NCI-H82 treated with DMSO at 0.1 percent for 48 hours (cell line): ENCODE data around the gene KITLG.
"Not testable (repeated sequence)": the region's sequence is repeated elsewhere in the genome, so short reads cannot be mapped to it uniquely, and the experiment has no call there.

ENCODE experiments used
- DNase-seq: peaks from one replicate; lab custom pipeline; 2025; ENCODE audit not compliant: unreplicated experiment; lab: John Stamatoyannopoulos, UW

The KITLG gene, protein sequence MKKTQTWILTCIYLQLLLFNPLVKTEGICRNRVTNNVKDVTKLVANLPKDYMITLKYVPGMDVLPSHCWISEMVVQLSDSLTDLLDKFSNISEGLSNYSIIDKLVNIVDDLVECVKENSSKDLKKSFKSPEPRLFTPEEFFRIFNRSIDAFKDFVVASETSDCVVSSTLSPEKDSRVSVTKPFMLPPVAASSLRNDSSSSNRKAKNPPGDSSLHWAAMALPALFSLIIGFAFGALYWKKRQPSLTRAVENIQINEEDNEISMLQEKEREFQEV

DNA sequence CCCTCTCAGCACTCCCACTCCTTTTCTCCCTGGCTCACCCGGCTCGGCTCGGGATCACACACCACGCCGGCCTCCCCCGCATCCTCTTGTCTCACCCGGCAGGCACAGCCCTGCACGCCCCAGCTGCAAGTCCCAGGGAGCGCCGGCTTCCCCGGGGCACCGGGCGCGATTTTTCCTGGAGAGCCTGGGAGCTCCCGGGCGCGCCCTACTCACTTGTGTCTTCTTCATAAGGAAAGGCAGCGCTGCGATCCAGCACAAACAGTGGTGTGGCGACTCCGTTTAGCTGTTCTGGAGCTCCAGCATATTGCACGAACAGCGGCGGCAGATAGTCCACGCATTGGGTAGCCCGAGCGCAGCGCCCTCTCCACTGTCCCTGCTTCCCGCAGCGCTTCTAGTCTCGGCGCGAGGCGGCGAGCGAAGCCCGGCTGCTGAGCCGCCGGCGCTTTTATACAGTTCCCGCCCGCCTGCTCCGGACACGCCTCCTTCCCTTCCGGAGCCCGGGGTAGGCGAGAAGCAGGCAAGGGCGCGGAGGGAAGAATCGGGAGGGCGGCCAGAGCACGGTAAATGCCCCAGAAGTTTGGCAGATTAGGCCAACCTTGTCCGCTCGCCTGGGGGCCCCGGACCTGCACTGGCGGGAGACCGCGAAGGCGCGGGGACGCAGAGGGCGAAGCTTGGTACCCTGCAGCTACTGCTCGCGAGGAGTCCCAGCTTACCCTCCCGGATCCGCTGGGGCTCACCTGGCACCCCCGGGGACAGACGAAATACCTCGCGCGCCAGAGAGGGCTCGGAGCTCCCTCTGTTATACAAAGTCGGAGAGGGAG lies at the start of gene KITLG:
Gene KITLG, minus strand, starts transcription at position 421 of the 821 bp plus-strand sequence. Its CDS starts 193 bp downstream, at position 228.
- peak; percentile 35 for DNase-seq

DNA sequence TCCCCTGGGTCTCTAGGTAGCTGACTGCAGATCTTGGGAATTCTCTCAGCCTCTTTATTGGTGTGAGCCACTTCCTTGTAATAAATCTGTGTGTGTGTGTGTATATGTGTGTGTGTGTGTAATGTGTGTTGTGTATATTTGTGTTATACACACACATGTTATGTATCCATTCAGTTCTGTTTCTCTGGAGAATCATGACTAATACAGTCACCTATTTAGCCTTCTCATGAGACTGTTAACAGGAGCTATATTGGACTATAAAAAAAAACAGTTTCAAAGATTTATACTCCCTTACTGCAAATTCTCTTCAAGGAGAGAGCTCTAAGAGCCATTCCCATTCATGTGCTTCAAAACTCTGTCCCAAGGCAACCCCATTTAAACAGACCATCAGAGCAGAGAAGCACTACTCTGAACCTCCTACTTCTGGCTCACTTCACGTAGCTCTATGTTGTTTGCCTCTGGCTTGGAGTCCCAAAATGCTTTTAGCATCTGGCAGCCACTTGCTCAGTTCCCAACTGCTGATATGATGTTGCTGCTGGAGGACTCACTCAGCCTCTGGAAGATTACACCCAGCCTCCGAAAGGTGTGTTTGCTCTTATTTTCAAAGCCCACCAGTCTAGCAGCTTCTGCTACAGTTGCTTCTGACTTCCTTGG lies 48.7 kb upstream of the KITLG start:
- DNase-seq = no peak

DNA sequence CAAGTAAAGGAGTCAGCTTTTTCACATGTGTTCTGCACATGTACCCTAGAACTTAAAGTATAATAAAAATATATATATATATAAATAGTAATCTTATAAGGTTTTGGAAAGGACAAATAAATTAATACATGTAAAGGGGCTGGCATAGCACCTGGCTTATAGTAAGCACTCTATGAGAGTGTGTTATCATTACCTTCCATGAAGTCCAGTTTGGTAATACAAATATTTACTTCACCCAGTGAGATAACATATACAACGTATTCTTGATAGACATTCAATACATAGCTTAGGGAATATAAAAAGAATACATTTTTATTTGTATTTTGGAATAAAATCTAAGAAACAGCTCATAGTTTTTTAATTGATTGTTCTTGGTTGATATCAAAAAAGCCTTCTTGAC lies 47.8 kb upstream of the KITLG start:
- not testable (repeated sequence) for DNase-seq

DNA sequence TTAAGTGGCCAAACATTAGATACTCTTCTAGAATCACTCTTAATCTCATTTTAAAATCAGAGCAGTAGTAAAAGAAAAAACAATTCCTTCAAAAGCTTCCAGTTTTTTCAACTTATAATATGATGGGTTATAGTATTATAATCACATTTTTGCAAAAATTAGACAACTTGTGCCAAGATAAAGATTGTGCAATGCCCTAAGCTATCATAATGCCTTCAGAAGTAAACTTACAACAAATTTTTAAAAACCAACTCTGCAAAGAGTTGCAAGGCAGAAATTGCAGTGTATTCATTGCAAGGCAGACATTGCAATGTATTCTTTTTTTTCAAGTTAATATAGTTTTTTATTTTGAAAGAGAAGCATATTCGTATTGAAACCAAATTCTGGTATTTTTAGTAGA lies 47.2 kb upstream of the KITLG start:
- no peak for DNase-seq

DNA sequence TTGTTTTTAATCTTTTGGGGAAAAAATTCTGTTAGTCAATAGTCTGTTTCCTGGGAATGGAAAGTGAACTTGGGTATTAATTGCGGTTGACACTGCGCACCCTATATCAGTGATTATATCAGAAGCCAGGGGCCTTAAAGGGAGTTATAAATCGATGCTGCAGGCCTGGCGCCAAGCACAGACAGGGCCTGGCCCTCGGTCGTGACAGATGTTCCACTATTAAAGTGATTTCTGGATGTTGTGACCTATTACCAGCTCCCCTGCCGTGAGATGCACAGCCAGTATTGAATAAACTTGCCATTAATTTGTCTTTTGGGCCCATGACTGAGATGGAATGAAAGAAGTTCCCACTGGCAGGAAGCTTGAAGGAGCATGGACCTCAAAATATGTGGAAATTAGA lies 45.1 kb upstream of the KITLG start:
- peak; percentile 22 for DNase-seq

DNA sequence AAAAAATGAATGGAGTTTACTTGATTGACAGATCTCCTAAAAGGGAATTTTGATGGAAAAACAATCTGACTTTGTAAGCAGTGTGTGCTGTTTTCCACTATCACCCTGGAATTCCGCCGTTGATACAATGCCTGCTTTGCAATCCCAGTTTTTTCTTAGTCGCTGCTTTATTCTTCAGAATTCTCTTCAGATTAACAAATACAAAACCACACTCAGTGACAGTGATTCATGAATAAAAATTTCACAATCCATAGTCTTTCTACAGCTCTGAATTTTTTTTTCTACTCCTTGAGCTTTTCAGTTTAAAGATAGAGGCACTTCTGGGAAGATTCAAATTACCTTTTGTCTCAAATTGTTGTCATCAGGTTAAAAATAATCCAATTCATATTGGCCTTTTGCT lies 44.6 kb upstream of the KITLG start:
- no peak for DNase-seq

DNA sequence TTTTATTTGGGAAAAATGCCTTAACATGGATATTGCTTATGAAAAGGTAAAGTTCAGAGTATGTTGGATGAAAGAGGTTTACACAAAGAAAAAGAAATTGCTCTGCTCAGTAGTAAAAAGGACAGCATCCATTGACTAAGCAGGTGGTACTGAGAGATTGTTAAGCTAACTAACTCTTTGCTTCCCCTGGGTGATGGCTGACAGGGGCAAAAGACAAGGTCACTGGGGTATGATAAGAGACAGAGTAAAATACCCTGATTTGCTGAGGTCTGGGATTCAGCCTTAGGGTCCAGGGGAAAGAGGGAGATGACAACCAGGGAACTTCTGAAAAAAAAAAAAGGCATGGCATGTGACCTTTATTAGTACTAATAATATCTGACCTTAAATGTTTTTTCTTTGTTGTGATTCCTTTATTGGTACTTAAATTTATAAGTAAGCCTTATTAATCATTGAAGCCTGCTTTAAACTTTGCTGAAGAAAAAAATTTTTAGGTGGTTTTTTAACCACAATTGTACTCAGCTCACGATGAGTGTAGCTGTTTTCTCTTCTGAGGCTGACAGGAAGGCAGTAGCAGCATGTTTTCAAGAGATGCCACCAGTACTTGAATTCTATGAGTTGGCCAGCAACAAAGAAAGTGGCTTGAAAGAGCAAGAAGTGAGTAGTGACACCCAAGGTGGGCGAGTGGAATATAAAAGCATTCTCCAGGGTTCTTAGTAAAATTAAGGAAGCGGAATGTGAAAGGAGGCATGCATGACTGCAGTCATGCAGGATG lies 43.7 kb upstream of the KITLG start:
- no peak for DNase-seq

DNA sequence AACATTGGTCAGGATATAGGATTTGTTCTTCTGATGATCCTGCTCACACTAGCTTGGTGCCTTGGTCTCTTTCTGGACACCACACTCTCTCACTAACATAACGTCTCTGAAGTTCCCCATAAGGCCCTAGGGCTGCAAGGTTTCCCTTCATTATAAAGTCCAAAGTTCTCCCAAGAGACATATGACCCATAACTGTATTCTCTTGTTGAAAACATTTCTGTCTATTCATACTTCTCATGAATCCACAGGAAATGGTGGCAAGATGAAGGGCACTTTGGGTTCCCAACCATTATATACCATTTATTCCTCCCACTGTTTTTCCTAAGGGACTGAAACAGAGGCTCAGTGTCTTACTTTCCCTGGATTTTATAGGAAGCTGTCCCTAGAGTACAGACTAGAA lies 37.1 kb upstream of the KITLG start:
- DNase-seq = no peak

DNA sequence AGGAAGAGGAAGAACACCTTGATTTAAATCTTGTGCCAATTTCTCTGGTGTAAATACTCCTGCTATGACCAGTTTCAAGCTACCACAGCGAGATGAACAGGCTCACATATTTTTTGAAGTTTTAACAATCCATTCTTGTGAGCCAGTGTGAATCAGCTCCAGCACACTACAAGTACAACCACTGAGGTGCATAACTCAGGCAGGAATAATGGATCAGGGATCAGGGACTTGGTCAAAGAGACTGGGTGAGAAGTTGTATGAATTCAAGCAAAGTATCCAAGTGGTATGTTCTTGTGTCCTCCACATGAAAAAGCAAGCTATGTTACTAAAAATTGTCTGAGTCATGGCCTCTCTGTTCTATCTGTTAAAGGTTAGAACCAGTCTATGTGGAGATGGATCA lies 35.2 kb upstream of the KITLG start:
- no peak for DNase-seq

DNA sequence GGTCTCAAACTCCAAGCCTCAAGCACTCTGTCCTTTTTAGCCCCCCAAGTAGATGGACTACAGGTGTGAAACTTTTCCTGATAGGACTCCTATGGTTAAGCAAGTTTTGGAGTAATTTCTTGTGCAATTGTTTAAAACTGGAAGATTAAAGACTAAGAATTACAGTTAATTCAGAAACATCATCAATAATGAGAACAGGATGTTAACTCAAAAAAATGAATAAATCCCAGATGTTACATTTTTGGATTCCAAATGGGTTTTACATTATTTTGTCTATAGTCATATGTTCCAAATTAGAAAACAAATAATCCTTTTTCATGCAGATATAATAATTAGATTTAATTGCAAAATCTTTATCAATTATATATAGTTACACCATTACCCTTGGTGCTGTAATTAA lies 24.4 kb upstream of the KITLG start:
- DNase-seq = no peak

DNA sequence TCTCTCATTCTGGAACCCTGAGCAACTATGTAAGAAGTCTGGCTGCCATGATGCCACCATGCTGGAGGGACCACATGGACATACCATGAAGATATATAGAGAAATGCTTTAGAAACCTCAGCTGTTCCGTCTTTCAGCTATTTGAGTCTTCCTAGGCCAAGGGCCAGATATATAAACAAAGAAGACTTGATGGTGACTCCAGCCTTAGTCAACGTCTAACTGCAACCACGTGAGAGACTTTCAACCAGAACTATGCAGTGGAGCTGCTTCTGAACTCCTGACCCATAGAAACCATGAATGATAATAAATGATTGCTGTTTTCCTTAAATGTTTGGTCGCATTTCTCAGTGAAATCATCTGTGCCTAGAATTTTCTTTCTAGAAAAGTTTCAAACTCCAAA lies 20.0 kb upstream of the KITLG start:
- DNase-seq = no peak

DNA sequence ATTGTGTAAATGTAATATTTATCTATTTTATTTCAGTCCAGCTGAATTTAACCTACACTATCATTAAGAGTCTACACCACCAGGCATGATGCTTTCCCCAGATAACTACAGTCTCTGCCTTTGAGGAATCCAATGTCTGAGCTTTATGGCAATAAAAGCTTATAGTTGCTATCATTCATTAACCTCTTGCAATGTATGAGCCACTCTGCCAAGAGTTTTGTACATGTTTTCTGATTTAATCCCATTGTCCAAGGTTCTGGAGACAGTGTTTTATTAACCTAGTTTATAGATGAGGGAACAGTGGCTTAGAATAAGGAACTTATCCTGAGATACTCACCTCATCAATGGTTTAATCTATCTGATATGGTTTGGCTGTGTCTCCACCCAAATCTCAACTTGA lies 17.1 kb upstream of the KITLG start:
- DNase-seq = no peak

DNA sequence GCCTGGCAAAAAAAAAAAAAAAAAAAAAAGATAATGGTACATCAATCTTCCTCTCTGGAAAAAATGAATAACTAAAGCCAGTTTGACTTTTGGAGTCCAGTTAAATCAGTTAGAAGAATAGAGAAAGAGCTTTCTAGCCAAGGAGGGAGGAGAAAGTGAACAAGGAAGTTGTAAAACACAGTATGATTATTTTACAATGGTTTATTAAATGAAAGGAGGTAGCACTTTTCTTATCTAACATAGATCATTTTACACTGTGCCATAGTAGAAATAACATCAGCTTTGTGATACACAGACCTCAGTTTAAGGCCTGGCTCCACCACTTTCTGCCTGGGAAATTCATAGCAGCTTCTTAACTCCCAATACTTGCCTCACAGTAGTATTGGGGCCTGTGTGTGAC lies 15.4 kb upstream of the KITLG start:
- no peak for DNase-seq

DNA sequence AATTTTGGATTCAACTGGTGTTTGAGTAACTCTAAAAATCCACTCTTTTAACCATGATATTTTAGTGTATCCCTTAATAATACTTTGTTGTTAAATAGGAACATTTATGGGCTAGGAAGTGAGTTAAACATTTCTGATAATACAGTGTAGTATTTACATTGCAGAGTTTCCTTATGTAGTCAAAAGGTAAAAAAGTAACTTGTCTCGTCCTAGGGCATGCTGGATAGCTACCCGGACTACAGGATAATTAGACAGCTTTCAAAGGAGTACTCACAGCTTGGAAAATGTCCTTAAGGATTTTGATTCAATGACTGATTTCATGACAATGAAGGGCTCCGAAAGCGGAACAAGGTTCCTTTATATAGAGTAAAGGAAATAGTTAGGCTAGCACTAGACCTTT lies 14.5 kb upstream of the KITLG start:
- no peak for DNase-seq

DNA sequence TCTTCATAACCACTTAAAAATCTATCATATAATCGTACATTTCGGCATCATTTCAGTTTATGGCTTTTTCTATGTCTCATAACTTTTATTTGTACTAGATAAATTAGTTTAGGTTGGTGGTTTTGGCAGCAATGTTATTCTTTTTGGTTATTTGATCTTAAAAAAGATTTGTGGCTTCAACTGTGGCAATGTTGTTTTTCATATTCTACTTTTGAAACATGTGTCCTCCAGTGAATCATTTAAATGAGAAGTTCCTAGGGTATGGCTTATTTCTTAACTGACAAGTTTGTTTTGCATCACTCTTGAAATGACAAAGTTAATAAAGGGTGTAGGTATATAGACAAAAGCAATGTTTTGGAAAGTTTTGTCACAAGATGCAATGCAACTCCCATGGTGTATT lies 11.1 kb upstream of the KITLG start:
- no peak for DNase-seq

DNA sequence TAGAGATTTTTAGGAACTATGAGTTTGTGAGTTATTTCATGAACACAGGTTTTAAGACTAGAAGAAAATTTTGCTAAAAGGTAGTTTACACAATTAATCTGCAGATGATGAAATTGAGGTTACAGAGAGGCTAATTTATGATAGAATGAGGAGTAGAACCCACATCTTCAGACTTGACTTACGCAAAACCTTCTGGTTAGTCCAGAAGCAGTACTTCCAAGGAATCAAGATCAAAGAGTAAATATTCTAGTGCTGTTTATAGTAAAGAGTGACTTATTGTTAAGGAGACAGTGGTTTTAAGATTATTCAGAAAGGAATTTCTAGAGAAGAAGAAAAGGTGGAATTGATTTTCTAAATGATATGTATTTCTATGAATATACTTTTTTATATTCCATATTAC lies 10.6 kb upstream of the KITLG start:
- DNase-seq = no peak

DNA sequence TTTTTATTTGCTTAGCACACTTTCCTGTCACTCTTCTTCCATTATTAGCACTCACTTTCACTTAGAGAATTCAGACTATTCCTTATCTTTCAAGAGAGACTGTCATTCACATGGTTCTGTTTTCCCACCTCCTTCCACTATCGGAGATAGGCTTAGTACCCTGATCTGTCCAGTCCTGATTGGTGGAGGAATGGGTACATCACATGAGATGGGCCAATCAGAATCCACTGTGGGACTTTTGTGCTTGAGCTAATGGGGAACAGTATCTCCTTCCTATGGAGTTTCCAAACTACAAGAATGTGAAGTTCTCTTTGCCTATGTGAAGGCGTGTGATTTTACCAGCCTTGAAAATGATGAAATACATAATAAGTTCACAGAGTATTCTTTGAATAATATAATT lies 4.8 kb upstream of the KITLG start:
- DNase-seq = no peak

DNA sequence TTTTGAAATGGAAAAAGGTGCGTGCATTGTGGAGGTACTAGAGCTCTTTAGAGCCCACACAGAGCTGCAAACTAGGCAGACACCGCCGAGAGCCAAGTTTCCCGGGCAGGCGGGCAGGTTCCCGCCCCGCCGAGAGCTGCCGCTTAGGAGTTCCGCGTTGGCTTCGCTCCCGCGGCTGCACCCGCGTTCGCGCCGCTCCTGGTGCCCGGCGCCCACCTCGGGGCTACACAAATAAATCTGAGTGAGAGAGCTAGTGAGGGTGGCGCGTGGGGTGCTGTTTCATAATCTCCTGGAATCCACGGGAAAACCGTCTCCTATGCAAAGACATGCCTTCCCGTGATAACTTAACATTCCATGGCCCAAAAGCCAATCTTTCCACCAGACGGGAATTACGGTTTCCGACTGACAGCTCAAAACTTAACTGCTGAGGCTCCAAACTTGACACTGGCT lies 645 bp downstream of the KITLG start:
- no peak for DNase-seq

DNA sequence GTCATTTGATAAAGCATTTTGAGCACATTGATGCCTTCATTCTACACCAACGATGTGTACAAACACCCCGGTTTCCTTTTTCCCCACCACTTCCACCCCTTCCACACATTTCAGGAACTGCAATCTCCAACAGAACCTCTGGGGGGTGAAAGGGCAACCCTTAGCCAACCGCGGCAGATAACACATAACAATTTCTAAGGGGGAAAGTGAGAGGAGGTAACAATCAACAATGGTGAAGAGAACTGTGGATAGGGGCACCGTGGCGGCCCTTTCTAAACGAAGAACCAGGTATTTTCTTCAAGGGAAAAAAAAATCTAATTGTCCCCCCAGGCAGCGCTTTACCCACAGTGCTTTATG lies 1.1 kb downstream of the KITLG start:
- DNase-seq = no peak

DNA sequence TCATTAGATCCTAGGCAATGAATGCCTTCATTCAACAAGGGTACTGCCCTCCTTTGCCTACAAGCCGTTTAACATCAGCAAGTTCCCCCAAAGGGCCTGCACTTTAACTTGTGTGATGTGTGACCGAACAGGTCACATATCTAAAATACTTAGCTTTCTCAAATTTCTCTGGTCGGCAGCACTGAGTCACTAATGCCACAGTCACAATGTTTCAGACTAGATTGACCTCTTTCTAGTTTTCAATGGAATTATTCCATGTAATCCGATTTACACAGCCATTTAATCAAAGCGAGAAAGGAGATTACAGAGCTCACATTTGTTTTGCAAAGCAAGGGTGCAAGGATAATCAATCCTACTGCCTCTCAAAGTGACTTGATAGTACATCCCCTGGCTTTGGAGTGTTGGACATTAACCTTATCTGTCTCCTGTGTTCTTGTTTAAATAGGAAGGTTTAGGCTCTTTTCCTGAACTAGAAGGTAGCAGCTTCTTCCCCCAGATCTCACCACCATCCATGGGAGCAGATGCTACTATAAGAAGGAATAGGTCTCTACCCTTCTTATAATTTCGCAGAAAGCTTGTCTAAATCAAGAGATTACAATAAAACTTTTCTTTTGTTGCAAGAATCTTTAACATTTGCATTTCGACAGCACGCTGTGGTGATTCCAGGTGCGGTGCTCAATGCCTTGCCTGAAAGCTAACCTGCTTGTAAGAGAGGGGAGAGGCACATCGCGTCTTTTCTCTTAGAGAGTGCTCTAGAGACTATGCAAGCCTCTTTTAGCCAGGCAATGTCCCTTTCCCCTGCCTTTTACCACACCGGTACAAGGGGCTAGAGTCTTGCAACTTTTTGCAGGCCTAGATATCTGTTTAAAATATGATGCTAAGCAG lies 1.8 kb downstream of the KITLG start:
- peak; percentile 90 for DNase-seq
